ENCODE results near the gene MBD4. TPM values are rescaled to one million over a fixed set of nuclear protein-coding genes. Genes with fewer than 3 reads are reported as not detected.
"Not testable (repeated sequence)": the region's sequence is repeated elsewhere in the genome, so short reads cannot be mapped to it uniquely, and the experiment has no call there.

Gene MBD4
- total RNA-seq (10 to 100 TPM; 23.9 to 31.2 TPM), polyA plus RNA-seq (10 to 100 TPM; 18.7 to 28.7 TPM)
- long read RNA-seq, donor 1, transcript MBD4-203 (8 exons, 2,478 nt): major isoform, 15 of 43 reads
- long read RNA-seq, donor 1, partial matches to known transcripts: 19 of 43 reads
- long read RNA-seq, donor 1, other reads (novel, unspliced or antisense): 4 of 43 reads
- long read RNA-seq, donor 2, transcript MBD4-203 (8 exons, 2,478 nt): major isoform, 9 of 18 reads
- long read RNA-seq, donor 2, partial matches to known transcripts: 4 of 18 reads
- long read RNA-seq, donor 2, other reads (novel, unspliced or antisense): 3 of 18 reads

DNA sequence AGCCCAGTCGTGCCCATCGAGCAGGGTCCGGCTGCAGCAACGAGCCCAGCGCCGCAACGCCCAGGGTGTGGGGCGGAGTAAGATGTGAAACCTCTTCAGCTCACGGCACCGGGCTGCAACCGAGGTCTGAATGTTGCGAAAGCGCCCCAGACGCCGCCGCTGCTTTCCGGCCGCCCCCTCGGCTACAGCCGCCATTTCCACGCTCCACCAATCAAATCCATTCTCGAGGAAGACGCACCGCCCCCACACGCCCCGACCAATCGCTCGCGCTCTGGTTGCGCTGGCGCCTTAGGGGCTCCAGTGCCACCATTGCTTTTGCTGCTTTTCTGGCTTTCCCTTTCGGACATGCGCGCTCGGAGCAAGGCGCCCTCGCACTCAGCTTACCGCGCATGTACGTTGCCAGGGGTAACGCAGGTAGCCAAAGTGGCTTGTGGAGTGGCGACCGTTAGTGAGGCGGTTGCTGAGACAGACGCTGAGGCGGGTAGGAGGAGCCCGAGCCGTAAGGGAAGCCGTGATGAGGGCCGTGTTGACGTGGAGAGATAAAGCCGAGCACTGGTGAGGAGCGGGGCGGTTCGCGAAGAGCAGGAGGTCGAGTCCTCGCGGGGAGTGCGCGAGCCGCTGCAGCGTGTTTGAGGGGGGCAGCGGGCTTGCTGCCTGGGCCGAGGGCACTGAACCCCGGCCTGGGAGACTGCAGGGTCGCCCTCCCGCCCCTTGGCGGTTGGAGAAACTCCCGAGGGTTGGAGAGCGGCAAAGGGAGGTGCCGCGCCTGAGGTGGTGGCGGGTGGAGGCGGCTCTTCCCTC, at the start of gene MBD4, which contains the start of gene IFT122:
TSS of gene MBD4 (minus strand) at position 132 of the 801 bp plus-strand sequence. CDS start at position 17, 115 bp downstream.
TSS of gene IFT122 (plus strand) at position 408 of the 801 bp plus-strand sequence. CDS start at position 515, 107 bp downstream.
- H3K27ac ChIP-seq (ENCODE audit: low read depth in 1 of 2, low read length in 2 of 2): peak within 1 kb of the TSS; percentile 16 to 58
- intact Hi-C loops (cut with DNase I): loop anchor here in 1 of 2 donors (5.0 kb wide), 1 partner anchor 167 kb away; the partner anchor contains the start of gene PLXND1
- peaks cover 0 to 4% of the 10 kb centered on the region in 2 donors for H3K4me1 ChIP-seq (ENCODE audit: control insufficient read depth in 1 of 2, insufficient read depth in 2 of 2, low read length in 2 of 2)
- ATAC-seq (ENCODE audit: low FRiP score) (peak; percentile 97), DNase-seq (peak; percentile 98 to 99)
- peak within 1 kb of the TSS; percentile 73 to 80 for H3K4me3 ChIP-seq (ENCODE audit: low read length in 2 of 2)
- no peaks in the 10 kb centered on the region for H3K27me3 ChIP-seq (ENCODE audit: control insufficient read depth in 1 of 2, insufficient read depth in 2 of 2, low read length in 1 of 2)
- no peaks in the 10 kb centered on the region for H3K9me3 ChIP-seq (ENCODE audit: control insufficient read depth, low read length)
- H3K36me3 ChIP-seq (ENCODE audit: control insufficient read depth in 1 of 2, insufficient read depth in 2 of 2, low read length in 1 of 2): no peaks in the 10 kb centered on the region
- 0% methylated on average over 65 to 75 of the region's 75 CpGs for WGBS, 2 donors

DNA sequence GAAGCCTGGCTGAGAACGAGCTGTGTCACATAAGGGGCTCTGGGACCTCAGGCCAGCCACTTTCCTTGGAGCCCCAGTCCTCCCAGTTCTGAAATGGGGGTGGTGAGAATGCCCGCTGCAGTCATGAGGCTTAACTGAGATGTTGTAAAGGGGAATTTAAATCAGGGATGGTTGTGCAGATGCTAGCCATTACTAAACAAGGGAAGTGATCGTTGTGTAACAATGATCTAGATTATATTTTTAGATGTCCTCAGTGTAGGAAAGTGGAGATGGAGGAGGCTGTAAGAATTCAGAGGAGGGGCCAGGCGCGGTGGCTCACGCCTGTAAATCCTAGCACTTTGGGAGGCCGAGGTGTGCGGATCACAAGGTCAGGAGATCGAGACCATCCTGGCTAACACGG, 49.5 kb upstream of the MBD4 start:
- H3K4me1 ChIP-seq (ENCODE audit: control insufficient read depth in 1 of 2, insufficient read depth in 2 of 2, low read length in 2 of 2); H3K27me3 ChIP-seq (ENCODE audit: control insufficient read depth in 1 of 2, insufficient read depth in 2 of 2, low read length in 1 of 2); H3K9me3 ChIP-seq (ENCODE audit: control insufficient read depth, low read length); H3K4me3 ChIP-seq (ENCODE audit: low read length in 2 of 2); H3K27ac ChIP-seq (ENCODE audit: low read depth in 1 of 2, low read length in 2 of 2); H3K36me3 ChIP-seq (ENCODE audit: control insufficient read depth in 1 of 2, insufficient read depth in 2 of 2, low read length in 1 of 2); ATAC-seq (ENCODE audit: low FRiP score); intact Hi-C loops (cut with DNase I): not testable (repeated sequence)
- 88% methylated on average over 10 of the region's 10 CpGs for WGBS, 2 donors
- DNase-seq: peak in 1 of 2 donors; percentile 62

DNA sequence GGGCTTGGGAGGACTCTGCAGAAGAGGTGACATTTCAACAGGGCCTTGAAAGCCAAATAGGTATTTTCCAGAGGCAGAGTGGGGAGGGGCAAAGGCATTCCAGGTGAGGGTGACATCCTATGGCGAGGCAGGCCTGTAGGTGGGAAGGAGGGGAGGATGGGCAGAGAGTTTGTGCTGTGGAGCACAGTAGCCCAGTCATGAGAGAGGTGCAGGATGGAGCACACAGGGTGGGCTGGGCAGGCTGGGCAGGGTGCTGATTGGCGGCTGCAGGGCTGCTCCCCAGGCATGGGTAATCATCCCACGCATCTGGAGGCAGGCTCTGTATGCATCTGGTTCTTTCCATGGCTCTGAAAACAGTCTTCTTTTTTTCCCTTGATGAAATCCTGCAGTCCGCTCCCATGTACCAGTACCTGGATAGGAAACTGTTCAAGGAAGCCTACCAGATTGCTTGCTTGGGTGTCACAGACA, 48.2 kb upstream of the MBD4 start:
- WGBS, 2 donors: 75 to 91% methylated on average over 3 to 4 of the region's 4 CpGs
- intact Hi-C loops (cut with DNase I); H3K9me3 ChIP-seq (ENCODE audit: control insufficient read depth, low read length); H3K27ac ChIP-seq (ENCODE audit: low read depth in 1 of 2, low read length in 2 of 2); H3K36me3 ChIP-seq (ENCODE audit: control insufficient read depth in 1 of 2, insufficient read depth in 2 of 2, low read length in 1 of 2); H3K4me3 ChIP-seq (ENCODE audit: low read length in 2 of 2); H3K4me1 ChIP-seq (ENCODE audit: control insufficient read depth in 1 of 2, insufficient read depth in 2 of 2, low read length in 2 of 2); H3K27me3 ChIP-seq (ENCODE audit: control insufficient read depth in 1 of 2, insufficient read depth in 2 of 2, low read length in 1 of 2); DNase-seq; ATAC-seq (ENCODE audit: low FRiP score): not testable (repeated sequence)

DNA sequence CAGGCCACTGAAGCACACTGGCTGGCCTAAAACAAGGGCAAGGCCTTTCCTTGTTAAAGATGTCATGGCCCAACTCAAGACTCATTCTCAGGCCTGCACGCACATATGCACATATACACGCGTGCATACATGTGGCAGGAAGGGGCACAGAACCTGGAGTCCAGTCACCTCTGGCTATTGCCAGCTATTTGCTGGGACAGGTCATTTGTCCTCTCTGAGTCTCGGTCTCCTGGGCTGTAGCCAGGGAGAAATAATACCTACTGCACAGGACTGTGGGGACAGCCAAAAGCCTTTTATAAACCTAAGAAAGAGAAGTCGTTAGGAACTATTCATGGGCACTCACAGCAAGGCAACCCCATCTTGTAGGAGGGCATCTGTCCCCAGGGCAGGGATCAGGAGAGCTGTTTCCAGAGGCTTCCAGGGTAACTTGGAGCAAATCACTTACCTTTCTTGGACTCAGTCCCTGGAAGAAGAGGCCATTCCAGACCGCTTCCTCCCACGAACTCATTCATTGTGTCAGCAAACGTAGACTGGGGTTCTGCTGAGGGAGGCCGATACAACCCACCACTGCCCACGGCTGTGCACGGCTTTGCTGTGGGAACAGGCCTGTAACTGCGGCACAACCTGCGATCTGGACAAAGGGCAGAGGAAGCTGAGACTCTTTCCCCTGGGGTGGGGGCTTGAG, 47.6 kb upstream of the MBD4 start:
- ATAC-seq (ENCODE audit: low FRiP score) (no peak), DNase-seq (no peak)
- Histone ChIP-seq H3K27ac (ENCODE audit: low read depth in 1 of 2, low read length in 2 of 2) (peak overlapping the region in 1 of 2 donors; percentile 60), H3K9me3 (ENCODE audit: control insufficient read depth, low read length) (no peaks in the 10 kb centered on the region), H3K4me3 (ENCODE audit: low read length in 2 of 2) (no peak overlapping the region), H3K4me1 (ENCODE audit: control insufficient read depth in 1 of 2, insufficient read depth in 2 of 2, low read length in 2 of 2) (peaks cover 0 to 2% of the 10 kb centered on the region in 2 donors), H3K36me3 (ENCODE audit: control insufficient read depth in 1 of 2, insufficient read depth in 2 of 2, low read length in 1 of 2) (peaks cover 0 to 2% of the 10 kb centered on the region in 2 donors), H3K27me3 (ENCODE audit: control insufficient read depth in 1 of 2, insufficient read depth in 2 of 2, low read length in 1 of 2) (no peaks in the 10 kb centered on the region)
- intact Hi-C loops (cut with DNase I): no loop called here
- WGBS, 2 donors: 69 to 71% methylated on average over 13 of the region's 13 CpGs

DNA sequence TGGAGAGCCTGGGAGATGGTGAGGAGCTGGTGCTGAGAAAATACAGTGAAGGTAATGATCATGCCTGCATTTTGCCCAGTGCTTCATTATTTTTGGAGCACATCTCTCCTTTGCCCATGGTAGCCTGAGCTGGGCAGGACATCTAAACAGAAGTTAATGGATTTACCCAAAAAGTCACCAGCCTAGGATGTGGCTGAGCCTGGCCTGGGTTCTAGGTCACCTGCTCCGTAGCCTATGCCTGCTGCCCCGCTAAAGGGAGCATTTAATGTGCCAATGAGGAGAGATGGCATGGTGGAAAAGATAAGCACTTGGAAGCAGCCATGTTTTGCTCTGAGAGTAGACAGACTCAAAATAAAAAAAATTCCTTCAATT, 46.9 kb upstream of the MBD4 start:
- Histone ChIP-seq H3K4me3 (ENCODE audit: low read length in 2 of 2) (no peak overlapping the region), H3K36me3 (ENCODE audit: control insufficient read depth in 1 of 2, insufficient read depth in 2 of 2, low read length in 1 of 2) (no peaks in the 10 kb centered on the region), H3K27ac (ENCODE audit: low read depth in 1 of 2, low read length in 2 of 2) (peak overlapping the region in 1 of 2 donors; percentile 55), H3K4me1 (ENCODE audit: control insufficient read depth in 1 of 2, insufficient read depth in 2 of 2, low read length in 2 of 2) (peaks cover 0 to 2% of the 10 kb centered on the region in 2 donors), H3K9me3 (ENCODE audit: control insufficient read depth, low read length) (no peaks in the 10 kb centered on the region), H3K27me3 (ENCODE audit: control insufficient read depth in 1 of 2, insufficient read depth in 2 of 2, low read length in 1 of 2) (no peaks in the 10 kb centered on the region)
- 57 to 63% methylated on average over 2 of the region's 2 CpGs for WGBS, 2 donors
- intact Hi-C loops (cut with DNase I): no loop called here
- no peak for DNase-seq
- ATAC-seq (ENCODE audit: low FRiP score): no peak

DNA sequence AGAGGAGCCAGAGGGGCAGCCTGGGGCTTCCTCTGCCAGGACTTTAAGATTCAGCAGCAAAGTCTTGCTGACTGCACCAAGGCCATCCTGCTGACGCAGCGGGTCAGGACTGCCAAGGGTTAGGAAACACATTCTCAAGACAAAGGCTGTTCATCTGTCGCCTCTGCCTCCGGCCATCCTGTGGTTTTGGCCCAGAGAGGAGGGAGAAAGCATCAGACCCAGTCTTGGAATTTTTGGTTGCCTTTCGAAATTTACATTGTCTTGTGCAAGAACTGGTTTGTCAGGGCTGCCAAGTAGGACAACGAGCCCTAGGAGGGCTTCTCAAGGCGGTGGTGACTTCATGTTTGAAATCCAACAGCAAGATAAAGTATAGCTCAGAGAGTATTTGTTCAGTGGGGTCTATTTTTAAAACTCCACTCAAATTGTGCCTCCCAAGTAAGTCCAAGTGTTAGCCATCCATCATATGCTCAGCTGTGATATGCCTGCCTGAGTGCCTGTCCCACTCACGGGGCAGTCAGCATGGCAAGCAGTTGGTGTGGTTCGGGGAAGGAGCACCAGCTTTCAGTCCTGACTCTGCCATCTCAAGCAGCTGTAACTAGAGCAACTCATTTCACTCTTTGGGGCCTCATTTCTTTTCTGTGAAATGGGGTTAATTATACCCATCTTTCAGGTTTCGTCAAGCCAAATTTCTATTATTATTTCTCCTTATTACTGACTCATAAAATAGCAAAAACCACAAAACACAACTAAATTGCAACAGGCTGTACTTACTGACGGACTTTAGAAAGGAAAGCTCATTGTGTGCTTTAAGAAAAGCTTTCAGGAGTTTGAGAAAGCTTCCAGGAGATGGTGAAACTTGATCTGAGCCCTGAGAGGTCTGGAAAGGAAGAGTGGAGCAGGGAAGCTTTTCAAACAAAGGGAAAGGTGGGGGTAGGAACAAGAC, 46.2 kb upstream of the MBD4 start:
- intact Hi-C loops (cut with DNase I): no loop called here
- Histone ChIP-seq H3K4me3 (ENCODE audit: low read length in 2 of 2) (no peak overlapping the region), H3K4me1 (ENCODE audit: control insufficient read depth in 1 of 2, insufficient read depth in 2 of 2, low read length in 2 of 2) (peaks cover 0 to 2% of the 10 kb centered on the region in 2 donors), H3K27ac (ENCODE audit: low read depth in 1 of 2, low read length in 2 of 2) (peak overlapping the region in 1 of 2 donors; percentile 60), H3K9me3 (ENCODE audit: control insufficient read depth, low read length) (no peaks in the 10 kb centered on the region), H3K36me3 (ENCODE audit: control insufficient read depth in 1 of 2, insufficient read depth in 2 of 2, low read length in 1 of 2) (no peaks in the 10 kb centered on the region), H3K27me3 (ENCODE audit: control insufficient read depth in 1 of 2, insufficient read depth in 2 of 2, low read length in 1 of 2) (no peaks in the 10 kb centered on the region)
- DNase-seq: peak; percentile 92 to 96
- 3 to 6% methylated on average over 11 of the region's 11 CpGs for WGBS, 2 donors
- ATAC-seq (ENCODE audit: low FRiP score): peak; percentile 70

DNA sequence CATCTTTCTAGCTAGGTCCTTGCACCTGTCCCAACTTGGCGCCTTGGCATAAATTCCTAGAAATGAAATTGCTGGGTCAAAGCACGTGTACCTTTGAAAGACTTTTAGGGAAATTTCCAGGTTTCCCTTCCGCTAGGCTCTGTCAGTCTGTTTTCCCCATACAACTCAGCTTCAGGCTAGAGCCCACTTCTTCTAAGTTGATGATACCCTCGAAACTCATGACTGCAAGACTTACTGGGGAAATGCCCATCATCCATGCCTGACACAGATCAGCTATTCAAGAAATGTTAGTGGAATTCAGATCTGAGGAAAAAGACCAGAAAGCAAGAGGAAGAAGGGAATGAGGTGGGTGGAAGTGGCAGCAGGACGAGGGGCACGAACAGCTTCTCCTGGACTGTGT, 45.4 kb upstream of the MBD4 start:
- H3K36me3 ChIP-seq (ENCODE audit: control insufficient read depth in 1 of 2, insufficient read depth in 2 of 2, low read length in 1 of 2); DNase-seq; H3K27me3 ChIP-seq (ENCODE audit: control insufficient read depth in 1 of 2, insufficient read depth in 2 of 2, low read length in 1 of 2); H3K9me3 ChIP-seq (ENCODE audit: control insufficient read depth, low read length); H3K4me1 ChIP-seq (ENCODE audit: control insufficient read depth in 1 of 2, insufficient read depth in 2 of 2, low read length in 2 of 2); H3K4me3 ChIP-seq (ENCODE audit: low read length in 2 of 2); intact Hi-C loops (cut with DNase I); ATAC-seq (ENCODE audit: low FRiP score): not testable (repeated sequence)
- peak overlapping the region in 1 of 2 donors; percentile 28 for H3K27ac ChIP-seq (ENCODE audit: low read depth in 1 of 2, low read length in 2 of 2)
- WGBS, 2 donors: 74 to 77% methylated on average over 6 of the region's 6 CpGs

Measured in aorta (tissue), 5 donors.